NCI-H1930 (cell line): ENCODE data around the gene ARSG.
A peak's percentile ranks its signal among the peaks of the same experiment; 100 is the strongest.

Source experiments
- DNase-seq, 2 experiments: peaks; one replicate each; lab custom pipeline; 2025; lab: John Stamatoyannopoulos, UW

The ARSG gene

DNA sequence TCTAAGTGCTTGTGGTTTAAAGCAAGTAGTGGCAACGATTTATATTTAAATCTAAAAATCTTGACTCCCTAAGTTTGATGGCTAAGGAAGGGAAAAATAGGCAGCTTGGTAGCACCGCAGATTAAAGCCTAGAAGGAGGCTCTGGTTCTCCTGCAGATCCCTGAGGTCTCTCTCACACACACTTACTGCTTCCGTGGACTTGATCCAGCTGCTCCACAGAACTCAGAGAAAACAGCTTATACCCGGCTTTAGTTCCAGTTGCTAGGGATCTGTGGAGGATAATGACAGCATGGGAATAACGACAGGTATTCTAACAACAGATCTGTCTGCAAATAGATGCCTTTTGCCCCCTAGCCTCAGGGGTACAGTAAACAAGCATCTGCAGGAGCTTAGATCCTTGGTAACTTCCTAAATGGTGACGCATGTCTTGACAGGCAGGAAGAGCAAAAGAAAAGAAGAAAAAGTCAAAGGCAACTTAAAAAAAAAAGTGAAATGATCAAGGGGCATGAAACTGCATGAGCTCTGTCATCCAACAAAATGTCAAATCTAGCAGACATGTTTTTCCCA lies 161.5 kb downstream of the ARSG start:
- DNase-seq, result no peak

DNA sequence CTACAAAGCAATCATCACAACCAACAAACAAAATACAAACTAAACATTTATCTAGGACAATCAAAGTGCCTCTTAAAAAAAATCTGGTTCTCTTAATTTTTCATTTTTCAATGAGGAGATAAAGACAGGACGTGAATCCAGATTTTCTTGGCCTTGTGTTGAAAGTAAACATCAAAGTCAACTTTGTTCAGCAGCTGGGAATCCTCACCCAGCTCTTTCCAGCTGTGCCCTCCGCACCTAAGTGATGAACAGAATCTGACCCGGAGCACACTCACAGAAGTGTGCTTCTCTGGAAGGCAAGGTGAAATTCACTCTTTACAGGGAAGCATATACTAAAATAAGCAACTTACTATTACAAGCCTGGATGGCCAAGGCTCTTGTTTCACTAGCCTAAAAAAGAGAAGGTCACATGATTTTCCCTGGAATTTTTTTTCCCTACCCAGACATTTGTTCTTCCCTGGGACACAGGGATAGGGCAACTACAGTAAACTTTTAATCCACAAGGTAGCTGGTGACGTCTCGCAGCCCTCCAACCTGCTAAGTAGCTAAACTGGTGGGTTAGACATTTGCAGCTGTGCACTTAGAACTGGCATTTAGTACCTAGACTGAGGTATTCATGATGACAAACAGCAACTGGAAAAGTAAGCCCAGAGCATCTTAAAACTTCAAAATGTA lies 162.8 kb downstream of the ARSG start:
- DNase-seq, result no peak

DNA sequence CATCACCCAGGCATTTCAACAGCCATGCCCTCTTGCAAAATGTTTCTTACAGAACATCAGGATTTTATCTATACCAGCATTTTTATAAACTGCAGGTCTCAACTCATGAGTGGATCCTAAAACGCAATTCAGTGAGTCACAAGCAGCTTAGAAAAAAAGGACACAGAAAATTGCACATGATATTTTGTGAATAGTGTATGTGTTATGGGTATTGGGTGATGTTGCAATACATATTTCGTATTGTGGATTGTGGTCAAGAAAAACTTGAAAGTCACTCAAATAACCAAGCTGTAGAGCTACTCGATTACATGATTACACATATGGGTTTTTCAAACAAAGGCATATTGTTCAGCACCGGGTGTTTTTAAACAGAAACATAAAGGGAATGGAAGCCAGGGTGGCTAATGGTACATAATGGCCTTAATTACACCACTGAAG lies 164.6 kb downstream of the ARSG start:
- peak; percentile 52 to 59 for DNase-seq

DNA sequence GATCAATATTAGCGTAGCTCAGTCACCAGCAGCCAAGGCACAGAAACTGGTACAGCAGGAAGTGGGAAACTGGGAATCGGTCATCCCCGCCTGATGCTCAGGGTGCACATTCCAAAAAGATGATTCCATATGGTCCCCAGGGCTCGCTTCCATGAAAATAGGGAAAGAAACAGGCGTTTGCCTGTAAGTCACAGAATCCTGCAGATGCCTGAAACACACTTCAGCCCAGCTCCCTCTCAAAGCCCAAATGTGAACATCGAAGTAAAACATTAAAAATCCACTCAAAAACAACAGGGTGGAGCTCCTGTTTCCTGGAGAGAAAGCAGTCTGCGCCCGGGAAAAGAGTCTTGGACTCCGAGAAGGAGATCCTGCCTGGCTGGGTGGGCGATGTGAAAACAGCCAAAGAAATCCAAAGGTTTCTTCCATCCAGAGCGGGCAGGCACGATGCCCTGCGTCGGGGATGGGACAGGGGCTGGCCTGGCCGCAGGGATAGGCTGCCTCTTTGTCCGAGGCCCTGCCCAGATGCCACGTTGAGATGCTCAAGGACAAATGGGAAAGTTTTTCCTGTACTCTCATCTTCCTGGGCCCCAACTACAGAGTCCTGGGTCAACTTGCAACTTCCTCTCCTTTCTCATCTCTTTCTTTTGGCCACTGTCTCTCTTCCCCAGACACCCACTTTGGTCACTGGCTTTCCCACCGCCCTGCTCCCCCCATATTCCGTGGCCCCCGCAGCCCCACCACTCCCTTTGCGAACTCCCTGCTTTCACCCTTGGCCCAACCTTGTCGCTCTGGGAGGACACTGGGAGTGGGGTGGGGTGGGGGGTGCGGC lies 165.3 kb downstream of the ARSG start:
- peak in 1 of 2 experiments; percentile 38 for DNase-seq

DNA sequence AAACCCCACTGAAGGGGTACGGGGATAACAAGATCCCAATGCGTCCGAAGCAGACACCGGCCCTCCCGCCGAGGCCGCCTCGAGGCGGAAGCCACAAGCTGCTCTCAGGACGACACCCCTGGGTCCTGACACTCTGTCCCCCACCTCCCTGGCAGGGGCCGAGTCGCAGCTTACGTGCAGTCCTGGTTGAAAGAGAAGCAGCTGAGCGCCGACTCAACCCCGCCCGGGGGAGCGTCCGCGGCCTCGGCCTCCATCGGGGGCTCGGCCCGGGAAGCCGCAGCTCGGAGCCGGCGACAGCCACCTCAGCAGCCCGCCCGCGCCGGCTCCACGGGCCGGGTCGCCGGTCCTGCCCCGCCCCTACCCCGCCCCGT lies 165.9 kb downstream of the ARSG start, which contains the start of gene WIPI1:
WIPI1 (minus strand) TSS at position 329 of the 371 bp plus-strand sequence; CDS start at position 254, 75 bp downstream.
- DNase-seq, result peak in 1 of 2 experiments; percentile 68

DNA sequence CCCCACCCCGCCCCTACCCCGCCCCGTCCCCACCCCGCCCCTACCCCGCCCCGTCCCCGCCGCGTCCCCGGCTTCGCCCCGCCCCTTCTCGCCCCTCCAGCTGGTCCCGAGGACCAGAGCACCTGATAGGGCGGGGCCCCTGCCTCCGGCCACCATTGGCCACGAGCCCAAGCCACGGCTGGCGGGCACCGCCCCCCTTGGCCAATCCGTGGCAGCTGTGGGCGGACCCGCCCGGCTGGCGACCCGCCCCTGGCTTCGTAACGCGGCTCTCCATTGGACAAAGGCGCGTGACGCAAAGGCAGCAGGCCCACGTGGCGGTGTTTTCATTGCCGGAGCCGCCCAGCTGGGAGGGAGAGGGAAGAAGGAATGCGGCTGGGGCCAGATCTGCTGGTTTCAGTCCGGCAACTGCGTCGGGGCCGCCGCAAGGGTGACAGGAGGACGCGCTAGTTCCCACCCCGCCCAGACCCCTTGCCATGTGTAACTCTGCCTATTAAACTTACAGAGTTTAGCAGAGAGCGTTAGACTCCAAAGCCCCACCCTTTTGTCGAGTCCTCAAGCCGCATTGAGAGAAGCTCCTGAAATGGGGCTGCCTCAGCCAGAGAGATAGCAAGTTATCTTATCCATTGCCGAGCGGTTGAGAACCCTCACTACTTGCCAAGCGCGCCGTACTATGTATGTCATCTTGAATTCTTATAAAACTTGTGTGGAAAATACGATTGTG lies 166.4 kb downstream of the ARSG start:
- peak; percentile 98 to 99 for DNase-seq

DNA sequence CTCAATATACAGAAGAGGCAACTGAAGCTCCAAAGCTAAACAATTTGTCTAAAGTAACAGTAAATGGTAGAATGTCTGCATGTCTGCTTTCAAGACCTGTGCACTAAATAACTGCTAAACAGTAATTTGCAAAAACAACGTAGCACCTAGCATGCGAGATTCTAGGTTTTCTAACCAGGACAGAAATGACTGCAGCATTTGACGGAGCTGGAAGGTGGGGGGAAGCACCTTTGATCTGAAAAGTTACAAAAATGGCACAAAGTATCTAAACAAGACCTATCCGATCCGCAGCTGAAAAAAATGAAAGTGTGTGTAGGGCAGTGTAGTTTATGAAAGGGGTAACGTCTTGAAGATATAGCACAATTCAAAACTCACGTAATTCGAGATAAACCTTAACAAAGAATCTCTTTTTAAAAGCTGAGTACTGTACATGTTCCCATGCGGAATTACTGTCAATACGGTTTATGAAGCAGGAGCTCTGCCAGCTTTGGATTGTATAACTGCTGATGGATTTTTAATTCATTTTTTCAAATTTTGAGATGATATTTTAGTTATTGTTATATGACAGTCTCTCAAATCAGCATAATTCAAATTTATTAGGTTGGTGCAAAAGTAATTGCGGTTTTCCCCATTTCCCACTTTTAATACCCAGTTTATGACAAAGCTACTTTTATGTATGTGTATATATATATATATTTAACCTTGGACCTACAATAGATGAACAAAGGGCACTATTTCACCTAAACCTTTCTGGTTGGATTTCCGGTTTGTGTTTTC lies 167.2 kb downstream of the ARSG start:
- DNase-seq, result no peak

DNA sequence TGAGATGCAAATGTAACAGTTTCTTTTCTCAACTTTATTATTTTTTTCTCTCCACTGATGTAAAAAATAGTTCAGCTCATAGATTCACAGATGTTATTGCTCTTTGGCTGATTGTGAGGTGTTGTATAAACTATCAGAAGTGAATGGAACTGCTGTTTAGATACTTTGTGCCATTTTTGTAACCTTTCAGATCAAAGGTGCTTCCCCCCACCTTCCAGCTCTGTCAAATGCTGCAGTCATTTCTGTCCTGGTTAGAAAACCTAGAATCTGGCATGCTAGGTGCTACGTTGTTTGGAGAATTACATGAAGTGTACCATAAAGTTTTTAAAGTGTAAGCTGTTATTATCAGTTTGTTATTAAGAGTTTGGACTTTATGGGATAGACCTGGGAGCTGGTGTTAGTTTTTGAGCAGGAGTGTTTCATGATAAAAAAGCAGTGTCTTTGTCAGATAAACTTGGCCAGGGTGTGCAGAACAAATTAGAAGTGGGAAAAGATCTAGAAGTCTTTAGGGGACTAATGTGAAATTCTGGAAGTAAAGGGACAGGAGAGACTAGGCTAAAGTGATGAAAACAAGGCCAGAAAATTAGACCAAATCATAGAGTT lies 167.8 kb downstream of the ARSG start:
- no peak for DNase-seq

DNA sequence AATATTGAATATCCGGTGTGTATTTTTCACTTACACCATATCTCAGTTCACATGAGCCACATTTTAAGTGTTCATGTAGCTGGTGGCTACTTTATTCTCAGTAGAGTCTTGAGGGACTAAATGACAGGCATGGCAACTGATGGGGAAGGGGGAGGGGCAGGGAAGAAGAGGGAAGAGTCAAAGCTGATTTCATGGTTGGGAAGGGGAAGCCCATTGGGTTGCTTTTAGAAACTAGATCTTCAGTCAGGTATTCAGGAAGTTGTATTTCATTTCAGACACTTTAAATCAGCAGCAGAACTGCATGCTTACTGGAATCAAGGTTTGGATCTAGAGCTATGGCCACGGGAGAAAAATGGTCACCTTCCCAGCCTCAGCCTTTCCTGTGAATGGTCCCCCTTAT lies 168.9 kb downstream of the ARSG start:
- no peak for DNase-seq

DNA sequence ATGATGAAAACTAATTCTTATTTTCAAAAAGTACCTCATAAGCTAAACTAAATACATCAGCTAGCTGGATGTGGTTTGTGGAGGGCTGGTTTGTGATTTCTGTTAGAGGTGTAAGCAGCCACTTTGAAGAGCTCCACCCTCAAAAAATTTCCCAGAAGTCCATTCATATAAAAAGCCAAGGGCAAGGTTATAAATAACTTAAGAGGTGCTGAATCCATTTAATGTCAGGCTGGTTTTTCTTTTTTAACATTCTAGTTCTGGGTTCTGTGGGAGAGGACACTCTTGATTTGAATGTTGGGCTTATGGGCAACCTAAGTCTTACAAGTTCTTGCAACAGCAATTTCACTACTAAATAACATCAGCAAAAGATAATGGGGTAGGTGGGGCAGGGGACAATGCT lies 169.4 kb downstream of the ARSG start:
- peak in 1 of 2 experiments; percentile 50 for DNase-seq

DNA sequence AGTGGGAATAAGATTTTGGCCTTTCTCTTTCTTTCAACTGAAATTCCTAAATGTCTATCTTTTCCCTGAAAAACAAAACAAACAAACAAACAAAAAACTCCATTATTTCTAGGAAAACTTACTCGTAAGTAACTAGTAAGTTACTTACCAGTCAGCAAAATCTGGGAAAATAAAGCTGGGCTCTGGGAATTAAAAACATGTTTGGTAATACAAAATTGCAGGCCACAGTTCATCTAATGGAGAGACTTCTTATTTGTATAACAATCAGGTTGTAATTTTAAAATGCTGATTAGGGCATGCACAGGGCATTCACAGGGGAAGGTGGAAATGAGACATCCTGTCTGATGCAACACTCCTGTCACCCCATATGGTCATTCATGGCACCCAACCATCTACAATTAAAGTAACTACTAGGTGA lies 169.8 kb downstream of the ARSG start:
- DNase-seq, result peak in 1 of 2 experiments; percentile 47

DNA sequence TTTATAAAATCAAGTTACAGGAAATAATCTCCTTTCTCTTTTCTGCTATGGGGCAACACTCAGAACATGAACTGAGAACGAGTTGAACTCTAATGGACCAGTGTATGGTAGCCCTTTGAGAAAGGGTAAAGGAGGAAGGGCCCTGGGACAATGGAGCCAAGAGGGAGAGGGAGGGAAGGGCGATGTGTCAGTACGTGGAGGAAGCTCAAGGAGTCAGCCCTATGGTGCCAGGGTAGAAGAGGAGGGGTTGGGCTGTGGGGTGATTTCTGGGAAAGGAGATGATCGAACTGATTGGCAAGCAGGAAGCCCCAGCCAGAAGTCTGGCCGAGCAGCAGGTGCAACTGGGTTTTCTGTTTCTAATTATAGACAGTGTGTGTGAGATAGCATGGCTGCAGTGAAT lies 170.3 kb downstream of the ARSG start:
- DNase-seq, result no peak

DNA sequence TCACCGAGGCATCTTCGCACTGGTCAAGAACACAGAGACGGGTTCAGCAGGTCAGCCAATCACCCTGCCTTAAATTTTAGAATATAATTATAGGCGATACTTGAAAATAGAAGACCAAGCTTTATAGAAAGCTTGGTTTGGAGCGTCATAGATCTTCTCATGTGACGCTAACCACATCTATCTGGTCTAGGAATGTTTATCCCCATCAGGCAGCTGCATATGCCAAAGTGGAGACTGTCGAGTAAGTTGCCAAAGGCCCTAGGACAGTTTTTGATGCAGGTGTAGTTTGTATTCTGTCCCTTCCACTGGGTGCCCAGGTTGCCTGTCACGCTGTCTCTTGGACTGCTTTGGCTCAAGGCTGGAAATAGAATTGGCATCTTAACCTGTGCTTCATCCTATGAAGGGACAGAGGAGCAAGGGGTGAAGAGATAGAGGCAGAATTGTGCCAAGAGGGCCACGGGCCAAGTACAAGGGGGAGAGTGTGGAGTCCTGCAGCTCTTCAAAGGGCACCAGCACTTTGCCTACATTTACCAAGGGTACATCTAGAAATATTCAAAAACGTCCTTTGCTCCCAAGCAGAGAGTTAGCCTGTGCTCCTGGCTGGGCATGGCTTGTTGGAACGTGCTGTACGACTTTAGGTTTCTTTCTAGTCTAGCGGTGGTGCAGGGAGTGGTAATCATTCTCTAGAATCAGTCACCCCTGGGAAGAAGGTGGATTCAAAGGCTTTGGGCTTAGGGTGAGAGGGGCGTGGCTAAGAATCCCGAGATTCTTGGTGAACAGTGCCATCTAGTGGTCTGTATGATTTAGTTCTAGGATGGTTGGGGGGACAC lies 171.3 kb downstream of the ARSG start:
- peak; percentile 77 to 90 for DNase-seq

DNA sequence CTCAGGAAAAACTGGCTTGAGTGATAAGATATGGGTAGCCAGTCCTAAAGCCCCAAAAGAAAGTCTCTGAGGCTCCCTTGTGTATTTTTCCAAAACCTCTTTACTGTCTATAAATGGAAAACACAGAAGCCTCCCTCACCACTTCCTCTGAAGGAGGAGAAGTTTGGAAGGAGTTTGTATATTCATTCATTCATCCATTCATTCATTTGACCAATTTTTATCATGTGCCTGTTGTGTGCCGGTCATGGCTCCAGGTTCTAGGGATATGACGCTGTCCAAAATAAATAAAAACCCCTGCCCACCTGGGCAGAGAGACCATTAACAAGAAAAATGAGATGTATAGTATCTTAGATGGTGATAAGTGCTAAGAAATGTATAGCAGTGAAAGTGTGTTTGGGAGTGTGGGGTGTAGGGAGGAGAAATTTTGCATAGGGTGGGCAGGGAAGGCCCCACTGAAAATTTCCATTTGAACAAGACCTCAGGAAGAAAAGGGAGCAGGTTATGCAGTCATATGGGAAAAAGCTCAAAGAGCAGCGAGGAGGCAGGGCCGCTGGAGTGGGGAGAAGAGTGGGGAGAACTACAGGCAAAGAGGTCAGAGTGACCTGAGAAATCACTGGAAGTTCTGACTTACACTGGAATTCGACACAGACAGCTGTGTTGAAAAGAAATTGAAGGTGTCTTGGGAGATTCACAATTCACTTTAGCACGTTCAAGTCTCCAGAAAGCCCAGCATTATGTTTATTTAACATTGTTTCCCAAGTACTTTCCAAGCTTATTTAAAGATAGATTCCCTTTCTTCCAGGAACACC lies 172.1 kb downstream of the ARSG start:
- no peak for DNase-seq

DNA sequence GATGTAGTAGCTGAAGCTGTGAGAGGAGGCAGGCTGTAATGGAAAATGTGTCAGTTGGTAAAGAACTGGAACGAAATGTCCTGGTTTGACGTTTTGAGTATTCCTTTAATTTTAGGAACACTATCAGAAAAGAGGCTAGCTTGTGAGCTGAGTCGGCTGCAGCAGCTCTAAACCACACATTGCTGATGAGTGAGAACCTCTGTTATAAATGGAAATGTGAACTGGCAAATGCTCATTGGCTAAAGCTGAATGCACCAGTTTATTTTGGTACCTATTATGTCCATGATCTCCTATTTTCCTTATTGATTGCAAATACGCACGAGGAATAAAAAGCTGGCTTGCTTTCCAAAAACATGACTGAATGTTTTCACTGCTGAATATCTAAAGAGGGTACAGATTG lies 177.0 kb downstream of the ARSG start:
- DNase-seq, result no peak

DNA sequence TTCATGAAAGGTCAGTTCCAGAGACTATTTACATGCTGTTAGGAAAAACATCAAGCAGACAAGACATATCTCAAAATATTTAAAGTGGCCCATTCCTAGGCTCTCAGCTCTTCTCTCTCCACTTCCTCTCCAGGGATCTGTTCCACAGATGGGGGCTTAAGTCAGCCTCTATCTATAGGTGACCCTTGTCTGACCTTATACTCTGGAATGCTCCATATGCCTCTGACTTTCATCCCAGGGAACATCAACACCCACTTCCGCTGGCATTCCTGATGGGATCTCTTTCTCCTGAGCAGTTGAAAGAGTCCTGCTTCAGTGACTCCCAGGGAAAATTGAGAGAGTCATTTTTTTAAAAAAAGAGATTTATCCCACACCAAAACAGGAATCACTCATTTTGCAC lies 177.5 kb downstream of the ARSG start:
- no peak for DNase-seq
